SH-SY5Y (cell line): ENCODE measurements around the gene B3GALNT2.

Experiments used
- GATA2 ChIP-seq: IDR thresholded peaks from 2 replicates; pipeline ENCODE4 v1.6.1; 2011; ENCODE audit warnings: mild to moderate bottlenecking, low read depth, low read length
- GATA3 ChIP-seq: IDR thresholded peaks from 2 replicates; pipeline ENCODE4 v1.6.1; 2011; ENCODE audit warnings: low read depth, mild to moderate bottlenecking, low read length, moderate library complexity

DNA sequence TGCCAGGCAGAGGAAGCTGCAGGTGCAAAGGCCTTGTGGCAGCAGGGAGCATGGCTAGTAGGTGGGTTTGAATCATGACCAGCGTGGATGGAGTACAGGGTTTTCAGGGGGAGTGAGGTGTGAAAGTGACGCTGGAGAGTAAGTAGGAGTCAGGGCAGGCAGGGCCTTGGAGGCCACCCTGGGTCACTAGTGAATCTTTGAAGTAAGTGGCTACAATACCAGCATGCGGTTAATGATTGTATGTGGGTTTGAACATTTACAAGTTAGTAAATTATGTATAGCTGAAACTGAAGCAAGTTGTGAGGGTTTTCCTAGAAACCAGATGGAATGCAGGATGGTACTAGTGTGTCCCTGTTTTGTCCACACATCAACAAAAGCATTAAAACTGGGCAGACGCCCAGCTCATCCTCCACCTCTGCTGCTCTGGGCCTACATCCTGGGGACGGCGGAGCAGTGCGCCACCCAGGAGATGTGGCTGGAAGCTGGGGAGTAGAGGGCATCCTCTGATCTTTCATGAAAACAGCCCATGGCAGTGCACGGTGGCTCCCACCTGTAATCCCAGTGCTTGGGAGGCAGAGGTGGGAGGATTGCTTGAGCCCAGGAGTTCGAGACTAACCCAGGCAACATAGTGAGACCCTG, 41.2 kb upstream of the B3GALNT2 start:
- TF ChIP-seq GATA2, result no peak
- TF ChIP-seq GATA3, result no peak
